Nucleus accumbens (tissue), 56 donors: ENCODE data around the gene TOLLIP.
"Not testable (repeated sequence)": the region's sequence is repeated elsewhere in the genome, so short reads cannot be mapped to it uniquely, and the experiment has no call there.

ENCODE experiments used
- DNase-seq, 56 donors: peaks; one replicate each; lab custom pipeline; 2025; lab: John Stamatoyannopoulos, UW

TOLLIP gene

DNA sequence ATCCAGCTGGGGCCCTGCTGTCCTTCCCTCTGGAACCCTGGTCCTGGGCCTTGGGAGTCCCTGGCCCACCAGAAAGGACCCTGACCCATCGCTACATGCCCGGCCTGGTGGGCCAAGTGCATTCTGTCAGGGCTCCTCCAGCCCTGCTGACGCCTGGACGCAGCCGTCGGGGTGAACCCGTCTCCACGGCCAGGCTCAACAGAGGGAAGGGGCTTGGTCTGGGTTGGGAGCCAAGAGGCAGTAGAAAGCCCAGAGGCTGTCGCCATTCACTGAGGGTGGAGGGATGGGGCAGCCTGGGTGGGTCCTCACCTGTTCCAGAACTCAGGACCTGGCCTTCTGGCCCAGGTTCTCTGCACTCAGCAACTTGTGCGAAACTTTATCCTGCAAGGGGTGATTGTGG, 39.0 kb downstream of the TOLLIP start:
- no peak for DNase-seq

DNA sequence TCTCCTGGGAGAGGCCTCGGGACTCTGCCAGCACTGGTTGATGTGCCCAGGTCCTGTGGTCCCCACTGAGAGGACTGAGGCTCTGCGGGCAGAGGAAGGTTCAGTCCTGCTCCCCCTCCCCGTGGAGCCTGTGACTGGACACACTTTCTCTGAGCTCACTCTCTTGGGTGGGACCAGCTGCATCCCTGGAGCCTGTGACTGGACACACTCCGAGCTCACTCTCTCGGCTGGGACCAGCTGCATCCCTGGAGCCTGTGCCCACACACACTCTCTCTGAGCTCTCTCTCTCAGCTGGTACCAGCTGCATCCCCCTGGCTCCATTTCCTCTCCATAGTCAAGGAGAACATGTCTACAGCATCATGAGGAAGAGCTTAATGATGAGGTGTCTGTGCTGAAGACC, 39.5 kb downstream of the TOLLIP start:
- peak in 11 of 56 donors; percentile 8 to 48 (median 32) for DNase-seq

DNA sequence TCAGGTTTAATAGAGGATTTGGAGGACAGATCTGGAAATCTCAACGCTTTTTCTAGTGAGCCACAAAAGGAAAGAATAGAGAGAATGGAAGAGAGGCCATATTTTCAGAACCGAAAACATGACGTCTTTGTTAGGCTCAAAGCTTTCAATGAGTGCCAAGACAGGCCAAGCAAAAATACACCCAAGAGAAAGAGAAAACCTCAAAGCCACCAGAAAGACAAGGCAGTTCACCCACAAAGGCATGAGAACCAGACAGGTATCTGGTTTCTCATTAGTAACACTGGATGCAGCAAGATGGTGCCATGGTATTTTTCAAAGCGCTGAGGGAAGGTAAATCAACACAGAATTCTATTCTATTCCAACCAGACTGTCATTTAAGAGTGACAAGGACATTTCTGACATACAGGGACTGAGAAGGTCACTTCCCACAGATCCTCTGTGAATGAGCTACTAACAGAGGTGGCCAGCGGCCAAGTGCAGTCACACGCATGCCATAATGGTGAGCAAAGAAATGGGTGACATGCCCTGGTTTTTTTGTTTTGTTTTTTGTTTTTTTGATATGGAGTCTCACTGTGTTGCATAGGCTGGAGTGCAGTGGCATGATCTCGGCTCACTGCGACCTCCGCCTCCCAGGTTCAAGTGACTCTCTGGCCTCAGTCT, 41.9 kb downstream of the TOLLIP start:
- DNase-seq: peak in 6 of 56 donors; percentile 5 to 49 (median 20)

DNA sequence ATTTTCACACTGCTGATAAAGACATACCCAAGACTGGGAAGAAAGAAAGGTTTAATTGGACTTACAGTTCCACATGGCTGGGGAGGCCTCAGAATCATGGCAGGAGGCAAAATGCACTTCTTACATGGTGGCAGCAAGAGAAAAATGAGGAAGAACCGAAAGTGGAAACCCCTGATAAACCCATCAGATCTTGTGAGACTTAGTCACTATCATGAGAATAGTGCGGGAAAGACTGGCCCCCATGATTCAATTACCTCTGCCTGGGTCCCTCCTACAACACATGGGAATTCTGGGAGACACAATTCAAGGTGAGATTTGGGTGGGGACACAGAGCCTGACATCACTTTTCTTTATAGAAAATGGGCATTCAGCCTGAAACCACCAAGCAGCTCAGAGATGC, 42.5 kb downstream of the TOLLIP start:
- not testable (repeated sequence) for DNase-seq

DNA sequence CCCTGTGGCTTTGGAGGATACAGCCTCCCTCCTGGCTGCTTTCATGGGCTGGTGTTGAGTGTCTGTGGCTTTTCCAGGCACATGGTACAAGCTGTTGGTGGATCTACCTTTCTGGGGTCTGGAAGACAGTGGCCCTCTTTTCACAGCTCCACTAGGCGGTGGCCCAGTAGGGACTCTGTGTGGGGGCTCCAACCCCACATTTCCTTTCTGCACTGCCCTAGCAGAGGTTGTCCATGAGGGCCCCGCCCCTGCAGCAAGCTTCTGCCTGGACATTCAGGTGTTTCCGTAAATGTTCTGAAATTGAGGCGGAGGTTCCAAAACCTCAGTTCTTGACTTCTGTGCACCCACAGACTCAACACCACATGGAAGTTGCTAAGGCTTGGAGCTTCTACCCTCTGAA, 44.0 kb downstream of the TOLLIP start:
- DNase-seq: not testable (repeated sequence)

DNA sequence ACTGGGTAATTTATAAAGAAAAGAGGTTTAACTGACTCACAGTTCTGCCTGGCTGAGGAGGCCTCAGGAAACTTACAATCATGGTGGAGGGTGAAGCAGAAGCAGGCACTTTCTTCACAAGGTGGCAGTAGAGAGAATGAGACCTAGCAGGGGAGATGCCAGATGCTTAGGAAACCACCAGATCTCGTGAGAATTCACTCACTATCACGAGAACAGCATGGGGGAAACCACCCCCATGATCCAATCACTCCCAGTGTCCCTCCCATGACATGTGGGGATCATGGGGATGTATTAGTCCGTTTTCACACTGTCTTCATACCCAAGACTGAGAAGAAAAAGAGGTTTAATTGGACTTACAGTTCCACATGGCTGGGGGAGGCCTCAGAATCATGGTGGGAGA, 45.0 kb downstream of the TOLLIP start:
- DNase-seq: peak in 11 of 56 donors; percentile 7 to 49 (median 23)

DNA sequence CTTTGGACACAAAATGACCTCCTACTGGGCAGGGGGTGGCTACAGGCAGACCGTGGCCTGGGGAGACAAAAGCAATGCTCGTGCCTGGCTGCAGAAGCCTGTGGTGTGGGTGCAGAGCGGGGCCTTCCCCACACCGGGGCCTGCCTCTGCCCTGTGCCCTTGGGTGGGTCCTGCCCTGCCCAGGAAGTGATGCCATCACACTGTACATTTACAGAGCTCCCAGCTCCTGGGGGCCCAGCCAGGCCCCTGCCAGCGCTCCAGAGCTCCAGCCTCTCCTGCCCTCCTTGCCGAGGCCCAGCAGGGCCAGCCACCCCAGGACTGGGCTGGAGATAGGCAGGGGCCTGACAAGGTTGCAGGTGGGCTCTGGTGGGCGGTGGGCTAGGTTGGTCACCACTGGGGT, 46.4 kb downstream of the TOLLIP start:
- peak in 1 of 56 donors; percentile 26 for DNase-seq

DNA sequence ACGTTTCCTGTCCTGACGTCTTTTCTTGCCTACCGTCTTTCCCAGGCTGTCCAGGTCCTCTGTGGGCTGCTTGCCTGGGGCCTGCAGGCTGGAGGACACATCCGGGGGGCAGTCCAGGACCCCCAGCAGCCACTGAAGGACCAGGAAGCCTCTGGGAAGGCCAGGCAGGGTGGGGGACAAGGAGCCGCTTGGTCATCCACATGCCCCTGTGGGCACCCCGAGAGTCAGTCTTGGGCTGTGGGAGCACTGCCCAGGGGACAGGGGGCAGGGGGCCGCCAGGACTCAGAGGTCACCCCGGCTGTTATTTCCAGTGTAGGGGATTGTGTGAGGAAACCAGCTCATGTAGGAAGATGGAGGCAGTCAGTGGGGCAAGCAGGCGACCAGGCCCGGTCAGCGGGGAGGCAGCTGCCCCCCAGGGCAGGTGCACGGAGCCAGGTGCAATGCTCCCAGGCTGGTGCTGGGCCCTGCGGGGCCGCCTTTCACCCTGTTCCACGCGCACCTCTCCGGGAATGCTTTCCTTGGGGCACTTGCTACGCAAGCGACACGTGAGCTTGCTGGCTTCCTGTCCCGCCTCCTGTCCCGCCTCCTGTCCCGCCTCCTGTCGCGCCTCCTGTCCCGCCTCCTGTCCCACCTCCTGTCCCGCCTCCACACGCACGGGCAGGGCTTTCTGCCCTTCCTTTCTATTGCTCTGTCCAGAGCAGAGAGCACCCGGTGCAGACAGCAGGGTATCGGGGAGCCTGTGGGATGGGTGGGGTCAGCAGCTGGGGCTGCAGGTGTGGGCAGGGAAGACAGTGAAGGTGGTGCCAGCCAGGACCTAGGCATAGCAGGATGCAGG, 47.0 kb downstream of the TOLLIP start:
- DNase-seq: peak; percentile 39 to 98 (median 87)

DNA sequence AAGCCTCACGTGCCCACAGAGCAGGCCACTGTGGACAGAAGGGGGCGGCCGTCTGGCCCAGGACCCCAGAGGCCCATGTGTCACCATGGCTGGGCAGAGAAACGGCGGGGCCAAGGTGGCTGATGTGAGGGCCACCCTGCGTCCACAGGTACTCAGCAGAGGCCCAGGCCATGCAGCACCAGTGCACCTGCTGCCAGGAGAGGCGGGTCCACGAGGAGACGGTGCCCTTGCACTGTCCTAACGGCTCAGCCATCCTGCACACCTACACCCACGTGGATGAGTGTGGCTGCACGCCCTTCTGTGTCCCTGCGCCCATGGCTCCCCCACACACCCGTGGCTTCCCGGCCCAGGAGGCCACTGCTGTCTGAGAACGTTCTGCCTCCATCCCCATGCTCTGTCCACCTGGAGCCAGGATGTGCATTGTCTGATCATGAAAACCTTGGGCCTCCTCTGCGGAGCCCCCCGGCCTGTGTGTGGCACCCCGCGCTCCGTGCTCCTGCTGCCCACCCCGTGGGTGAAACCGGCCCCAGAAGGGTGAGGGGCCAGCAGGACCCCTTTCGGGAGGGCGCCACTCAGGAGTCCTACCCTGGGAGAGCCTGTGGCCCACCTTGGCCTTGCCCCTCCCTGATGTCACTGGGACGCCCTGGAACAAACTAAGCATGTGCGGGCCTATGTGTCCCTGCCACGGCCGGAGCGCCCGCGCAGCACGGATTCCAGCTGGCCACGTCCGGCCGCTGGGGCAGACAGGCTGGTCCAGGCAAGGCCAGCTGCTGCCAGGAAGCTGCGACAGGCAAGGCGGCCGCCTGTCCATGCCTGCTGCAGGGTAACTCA, 48.0 kb downstream of the TOLLIP start:
- no peak for DNase-seq

DNA sequence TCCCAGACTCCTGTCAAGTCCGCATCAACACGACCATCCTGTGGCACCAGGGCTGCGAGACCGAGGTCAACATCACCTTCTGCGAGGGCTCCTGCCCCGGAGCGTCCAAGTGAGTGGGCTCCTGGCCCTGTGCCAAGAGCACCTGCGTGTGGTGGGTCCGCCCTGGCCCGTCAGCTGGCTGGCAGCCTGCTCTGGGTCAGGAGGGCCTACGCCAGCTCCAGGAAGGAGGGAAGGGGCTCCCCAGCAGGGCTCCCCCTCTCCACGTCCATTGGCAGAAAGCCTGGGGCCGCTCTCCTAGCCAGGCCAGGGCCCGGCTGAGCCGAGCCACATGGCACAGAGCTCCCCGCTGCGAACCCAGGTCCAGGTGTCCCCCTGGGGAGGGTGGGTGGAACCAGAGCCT, 48.8 kb downstream of the TOLLIP start:
- no peak for DNase-seq

DNA sequence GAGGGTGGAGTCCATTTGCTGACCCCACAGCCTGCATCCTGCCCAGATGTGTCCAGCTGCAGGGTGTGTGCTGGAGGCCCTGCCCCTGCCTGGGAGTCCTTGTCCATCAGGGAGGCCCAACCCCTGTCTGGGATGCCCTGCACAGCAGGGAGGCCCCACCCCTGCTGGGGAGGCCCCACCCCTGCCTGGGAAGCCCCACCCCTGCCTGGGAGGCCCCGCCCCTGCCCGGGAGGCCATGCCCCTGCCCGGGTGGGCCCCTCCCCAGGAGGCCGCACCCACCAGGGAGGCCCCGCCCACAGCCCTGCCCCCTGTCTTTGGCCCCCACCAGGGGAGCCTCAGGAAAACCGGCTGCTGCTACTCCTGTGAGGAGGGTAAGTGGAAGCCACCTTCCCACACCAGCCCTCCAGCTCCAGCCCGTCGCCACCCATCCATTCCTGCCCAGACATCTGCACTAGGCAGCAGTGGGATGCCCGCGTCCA, 49.4 kb downstream of the TOLLIP start:
- peak in 1 of 56 donors; percentile 41 for DNase-seq

DNA sequence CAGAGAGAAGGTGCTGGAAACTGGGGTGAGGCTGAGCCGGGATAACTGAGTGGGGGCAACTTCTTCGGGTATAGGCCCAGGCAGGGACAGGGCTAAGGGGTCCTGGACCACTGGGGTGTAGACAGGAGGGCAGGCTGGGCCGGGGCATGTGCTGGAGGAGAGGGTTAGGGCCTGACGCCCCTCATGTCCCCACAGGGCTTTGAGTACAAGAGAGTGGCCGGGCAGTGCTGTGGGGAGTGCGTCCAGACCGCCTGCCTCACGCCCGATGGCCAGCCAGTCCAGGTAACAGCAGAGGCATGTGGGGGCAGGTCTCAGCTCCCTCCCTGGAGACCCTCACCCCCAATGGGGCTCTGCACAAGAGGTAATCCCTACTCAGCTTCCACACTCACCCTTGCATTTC, 49.9 kb downstream of the TOLLIP start:
- no peak for DNase-seq

DNA sequence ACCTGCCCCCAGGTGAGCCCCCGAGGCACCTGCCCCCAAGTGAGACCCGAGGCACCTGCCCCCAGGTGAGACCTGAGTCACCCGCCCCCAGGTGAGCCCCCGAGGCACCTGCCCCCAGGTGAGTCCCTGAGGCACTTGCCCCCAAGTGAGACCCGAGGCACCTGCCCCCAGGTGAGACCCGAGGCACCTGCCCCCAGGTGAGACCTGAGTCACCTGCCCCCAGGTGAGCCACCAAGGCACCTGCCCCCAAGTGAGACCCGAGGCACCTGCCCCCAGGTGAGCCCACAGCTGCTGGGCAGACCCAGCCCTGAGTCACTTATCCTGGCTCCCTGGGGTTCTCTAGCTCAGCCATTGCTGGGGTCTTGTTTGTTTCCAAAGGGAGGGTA, 50.4 kb downstream of the TOLLIP start:
- no peak for DNase-seq

DNA sequence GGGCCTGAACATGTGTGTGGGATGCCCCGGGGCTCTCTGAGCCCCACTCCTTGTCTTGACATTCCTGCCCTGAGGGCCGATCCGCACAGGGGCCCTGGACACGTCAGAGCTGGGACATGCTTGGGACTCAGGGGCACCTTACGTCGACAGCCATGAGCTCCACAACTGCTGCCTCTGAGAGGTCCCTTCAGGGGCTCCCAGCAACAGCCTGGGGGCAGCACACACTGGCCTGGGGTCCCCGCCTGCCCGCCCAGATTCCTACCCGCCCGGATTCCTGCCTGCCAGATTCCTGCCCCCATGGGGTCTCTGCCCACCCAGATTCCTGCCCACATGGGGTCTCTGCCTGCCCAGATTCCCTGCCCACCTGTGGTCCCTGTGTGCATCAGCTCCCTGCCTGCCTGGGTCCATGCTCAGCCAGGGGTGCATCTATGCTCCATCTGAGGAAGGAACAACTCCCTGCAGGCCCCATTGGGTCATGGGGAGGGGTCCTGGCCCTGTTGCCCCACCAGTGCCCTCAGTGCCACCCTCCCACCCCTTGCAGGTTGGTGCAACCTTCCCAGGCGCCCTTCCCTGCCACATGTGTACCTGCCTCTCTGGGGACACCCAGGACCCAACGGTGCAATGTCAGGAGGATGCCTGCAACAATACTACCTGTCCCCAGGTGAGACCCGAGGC, 50.9 kb downstream of the TOLLIP start:
- no peak for DNase-seq

DNA sequence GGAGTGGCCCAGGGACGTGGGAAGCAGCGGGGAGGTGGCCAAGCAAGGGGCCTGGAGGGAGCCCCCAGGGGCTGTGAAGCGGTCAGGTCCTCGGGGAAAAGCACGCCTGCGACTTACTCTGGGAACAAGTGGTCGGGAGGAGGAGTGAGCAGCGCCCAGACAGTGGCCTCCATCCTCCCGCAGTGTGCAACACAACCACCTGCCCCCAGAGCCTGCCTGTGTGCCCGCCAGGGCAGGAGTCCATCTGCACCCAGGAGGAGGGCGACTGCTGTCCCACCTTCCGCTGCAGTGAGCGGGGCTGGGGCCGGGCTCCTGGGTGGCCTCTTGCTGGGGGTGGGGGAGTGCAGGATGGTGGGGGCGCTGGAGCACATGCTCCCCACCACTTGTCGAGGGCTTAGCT, 51.5 kb downstream of the TOLLIP start:
- DNase-seq: no peak

DNA sequence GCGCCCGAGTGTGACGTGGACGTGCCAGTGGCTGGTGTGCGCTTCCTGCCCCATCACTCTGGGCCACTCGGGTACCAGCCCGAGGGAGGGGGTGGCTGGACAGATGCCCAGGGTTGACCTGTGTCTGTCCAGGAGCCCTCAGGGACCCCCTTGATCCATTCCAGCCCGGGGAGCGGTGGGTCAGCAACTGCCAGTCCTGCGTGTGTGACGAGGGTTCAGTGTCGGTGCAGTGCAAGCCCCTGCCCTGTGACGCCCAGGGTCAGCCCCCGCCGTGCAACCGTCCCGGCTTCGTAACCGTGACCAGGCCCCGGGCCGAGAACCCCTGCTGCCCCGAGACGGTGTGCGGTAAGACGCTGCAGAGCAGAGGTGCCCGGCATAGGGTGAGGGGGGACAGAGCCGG, 52.1 kb downstream of the TOLLIP start:
- no peak for DNase-seq

DNA sequence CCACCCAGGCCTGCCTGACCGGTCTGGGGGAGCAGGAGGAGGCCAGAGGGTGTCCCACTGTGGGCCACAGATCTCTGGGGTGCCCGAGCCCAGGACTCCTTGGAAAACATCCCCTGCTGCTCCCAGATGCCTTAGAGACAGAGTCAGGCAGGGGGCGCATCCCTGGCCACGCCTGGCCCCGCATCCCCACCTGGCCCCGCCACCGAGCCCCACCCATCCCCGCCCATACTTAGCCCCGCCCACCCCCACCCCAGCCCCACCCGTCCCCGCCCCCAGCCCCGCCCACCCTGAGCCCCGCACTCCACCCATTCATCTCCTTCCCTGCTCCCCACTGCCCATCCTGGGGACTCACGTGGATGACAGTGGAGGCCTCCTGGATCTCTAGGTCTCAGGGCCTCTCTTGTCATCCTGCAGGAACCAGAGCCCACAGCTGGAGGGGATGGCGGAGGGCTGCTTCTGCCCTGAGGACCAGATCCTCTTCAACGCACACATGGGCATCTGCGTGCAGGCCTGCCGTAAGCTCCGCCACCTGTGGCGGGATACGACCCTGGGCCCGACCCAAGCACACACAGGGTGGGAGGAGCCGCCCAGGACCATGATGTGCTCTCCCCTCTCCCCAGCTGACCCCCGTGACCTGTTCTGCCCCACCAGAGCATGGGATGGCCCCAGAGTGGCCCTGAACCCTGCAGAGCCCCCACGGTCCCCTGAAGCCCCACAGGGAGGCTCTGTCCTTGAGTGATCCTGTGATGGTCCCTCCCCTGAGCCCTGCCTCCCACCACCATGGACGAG, 53.0 kb downstream of the TOLLIP start:
- no peak for DNase-seq

DNA sequence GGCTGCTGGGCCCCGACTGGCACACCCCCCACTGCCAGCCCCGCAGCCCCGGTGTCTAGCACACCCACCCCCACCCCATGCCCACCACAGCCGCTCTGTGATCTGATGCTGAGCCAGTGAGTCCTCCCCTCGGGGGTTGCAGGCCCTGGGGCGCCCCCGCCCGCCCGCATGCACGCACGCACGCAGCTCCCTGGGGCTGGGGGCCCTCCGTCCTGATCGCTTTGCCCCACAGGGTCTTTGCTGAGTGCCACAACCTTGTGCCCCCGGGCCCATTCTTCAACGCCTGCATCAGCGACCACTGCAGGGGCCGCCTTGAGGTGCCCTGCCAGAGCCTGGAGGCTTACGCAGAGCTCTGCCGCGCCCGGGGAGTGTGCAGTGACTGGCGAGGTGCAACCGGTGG, 54.3 kb downstream of the TOLLIP start:
- no peak for DNase-seq

DNA sequence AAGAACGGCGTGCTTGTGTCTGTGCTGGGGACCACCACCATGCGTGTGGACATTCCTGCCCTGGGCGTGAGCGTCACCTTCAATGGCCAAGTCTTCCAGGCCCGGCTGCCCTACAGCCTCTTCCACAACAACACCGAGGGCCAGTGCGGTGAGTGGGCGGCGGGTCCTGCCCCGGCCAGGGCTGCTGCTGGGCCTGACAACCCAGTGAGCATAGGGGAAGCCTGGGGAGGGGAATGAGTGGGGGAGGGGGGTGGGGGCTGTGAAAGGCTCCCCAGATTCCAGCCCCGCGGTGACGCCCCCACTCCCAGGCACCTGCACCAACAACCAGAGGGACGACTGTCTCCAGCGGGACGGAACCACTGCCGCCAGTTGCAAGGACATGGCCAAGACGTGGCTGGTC, 54.7 kb downstream of the TOLLIP start:
- no peak for DNase-seq
